Measurements from ENCODE around the gene ZNG1A. TPM values are rescaled to one million over a fixed set of nuclear protein-coding genes. Genes with fewer than 3 reads are reported as not detected.

Gene ZNG1A
- total and polyA plus RNA-seq, 9 of the 15 experiments (the other 6 are each of a cell fraction or from before 2014, with no cell fraction given), result 20.7 to 90.6 (median 41.7) TPM

- TF ChIP-seq, protein P1, sequence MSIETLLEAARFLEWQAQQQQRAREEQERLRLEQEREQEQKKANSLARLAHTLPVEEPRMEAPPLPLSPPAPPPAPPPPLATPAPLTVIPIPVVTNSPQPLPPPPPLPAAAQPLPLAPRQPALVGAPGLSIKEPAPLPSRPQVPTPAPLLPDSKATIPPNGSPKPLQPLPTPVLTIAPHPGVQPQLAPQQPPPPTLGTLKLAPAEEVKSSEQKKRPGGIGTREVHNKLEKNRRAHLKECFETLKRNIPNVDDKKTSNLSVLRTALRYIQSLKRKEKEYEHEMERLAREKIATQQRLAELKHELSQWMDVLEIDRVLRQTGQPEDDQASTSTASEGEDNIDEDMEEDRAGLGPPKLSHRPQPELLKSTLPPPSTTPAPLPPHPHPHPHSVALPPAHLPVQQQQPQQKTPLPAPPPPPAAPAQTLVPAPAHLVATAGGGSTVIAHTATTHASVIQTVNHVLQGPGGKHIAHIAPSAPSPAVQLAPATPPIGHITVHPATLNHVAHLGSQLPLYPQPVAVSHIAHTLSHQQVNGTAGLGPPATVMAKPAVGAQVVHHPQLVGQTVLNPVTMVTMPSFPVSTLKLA (conservative IDR thresholded peaks at IDR 0.05), result 0 out of 4 replicates have a peak, but pooled peaks of 1 of the 2 experiments have one; percentile 57
- TF ChIP-seq ZNF79 (CRISPR knock-in tag; IDR thresholded peaks at IDR 0.05; ENCODE audit: low read depth) (no peak), HNRNPLL (IDR thresholded peaks at IDR 0.05; ENCODE audit: low read depth, low read length, poor library complexity, severe bottlenecking) (peak; percentile 87), ZNF282 (CRISPR knock-in tag; IDR thresholded peaks at IDR 0.05) (peak; percentile 76; the same call in 1 of the 2 replicates), TBP (optimal IDR thresholded peaks at IDR 0.05; ENCODE audit: low read depth, low read length) (peak; percentile 56), POLR2AphosphoS5 (IDR thresholded peaks at IDR 0.05; ENCODE audit: control insufficient read depth, insufficient read depth, low read depth, low read length) (peak; percentile 26), HNRNPL (IDR thresholded peaks at IDR 0.05; ENCODE audit: low read depth, low read length) (peak; percentile 33; the same call in 1 of the 2 replicates), TCF3 (CRISPR knock-in tag; IDR thresholded peaks at IDR 0.05) (0 out of 2 replicates have a peak, but pooled peaks have one; percentile 28), FOXA3 (CRISPR knock-in tag; conservative IDR thresholded peaks at IDR 0.05 in 1 of 2, IDR thresholded peaks at IDR 0.05 in 1 of 2) (peak in 1 of 2 experiments; percentile 62; a peak in 1 of 4 replicates), GATAD2A (IDR thresholded peaks at IDR 0.05) (peak; percentile 57; the same call in 1 of the 2 replicates), CTBP1 (IDR thresholded peaks at IDR 0.05; ENCODE audit: borderline replicate concordance) (peak; percentile 91), ZNF354B (CRISPR knock-in tag; IDR thresholded peaks at IDR 0.05) (no peak), RB1 (IDR thresholded peaks at IDR 0.05; ENCODE audit: low read depth) (peak; percentile 52), FIP1L1 (IDR thresholded peaks at IDR 0.05; ENCODE audit: low read depth, low read length, poor library complexity, severe bottlenecking) (peak; percentile 79), ZHX1 (conservative IDR thresholded peaks at IDR 0.05; ENCODE audit: low read length) (0 out of 2 replicates have a peak, but pooled peaks have one; percentile 8)
- TF ChIP-seq, protein P2, sequence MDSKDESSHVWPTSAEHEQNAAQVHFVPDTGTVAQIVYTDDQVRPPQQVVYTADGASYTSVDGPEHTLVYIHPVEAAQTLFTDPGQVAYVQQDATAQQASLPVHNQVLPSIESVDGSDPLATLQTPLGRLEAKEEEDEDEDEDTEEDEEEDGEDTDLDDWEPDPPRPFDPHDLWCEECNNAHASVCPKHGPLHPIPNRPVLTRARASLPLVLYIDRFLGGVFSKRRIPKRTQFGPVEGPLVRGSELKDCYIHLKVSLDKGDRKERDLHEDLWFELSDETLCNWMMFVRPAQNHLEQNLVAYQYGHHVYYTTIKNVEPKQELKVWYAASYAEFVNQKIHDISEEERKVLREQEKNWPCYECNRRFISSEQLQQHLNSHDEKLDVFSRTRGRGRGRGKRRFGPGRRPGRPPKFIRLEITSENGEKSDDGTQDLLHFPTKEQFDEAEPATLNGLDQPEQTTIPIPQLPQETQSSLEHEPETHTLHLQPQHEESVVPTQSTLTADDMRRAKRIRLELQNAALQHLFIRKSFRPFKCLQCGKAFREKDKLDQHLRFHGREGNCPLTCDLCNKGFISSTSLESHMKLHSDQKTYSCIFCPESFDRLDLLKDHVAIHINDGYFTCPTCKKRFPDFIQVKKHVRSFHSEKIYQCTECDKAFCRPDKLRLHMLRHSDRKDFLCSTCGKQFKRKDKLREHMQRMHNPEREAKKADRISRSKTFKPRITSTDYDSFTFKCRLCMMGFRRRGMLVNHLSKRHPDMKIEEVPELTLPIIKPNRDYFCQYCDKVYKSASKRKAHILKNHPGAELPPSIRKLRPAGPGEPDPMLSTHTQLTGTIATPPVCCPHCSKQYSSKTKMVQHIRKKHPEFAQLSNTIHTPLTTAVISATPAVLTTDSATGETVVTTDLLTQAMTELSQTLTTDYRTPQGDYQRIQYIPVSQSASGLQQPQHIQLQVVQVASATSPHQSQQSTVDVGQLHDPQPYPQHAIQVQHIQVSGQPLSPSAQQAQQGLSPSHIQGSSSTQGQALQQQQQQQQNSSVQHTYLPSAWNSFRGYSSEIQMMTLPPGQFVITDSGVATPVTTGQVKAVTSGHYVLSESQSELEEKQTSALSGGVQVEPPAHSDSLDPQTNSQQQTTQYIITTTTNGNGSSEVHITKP (IDR thresholded peaks at IDR 0.05; ENCODE audit: partially characterized antibody), result peak; percentile 88
These were observed 36.0 kb upstream of the ZNG1A start, which contains the start of gene DOCK8 (continued) for GRCh38 chr9:214648-215493.
